K562 (cell line): ENCODE measurements around the gene RSPH1. TPM values are rescaled to one million over a fixed set of nuclear protein-coding genes. Genes with fewer than 3 reads are reported as not detected.

Experiments
- ATAC-seq: fragments of 200-7000 bp; cut with Tn5 transposase; 3 replicates; pipeline ENCODE4 v1.9.1; 2020; ENCODE audit warnings: moderate library complexity
- BruUV-seq: library from RNA; stranded (reverse); fragments of 400-500 nt; replicated peaks from 2 replicates; lab custom pipeline; 2021; lab: Mats Ljungman, UMichigan
- CTCF ChIA-PET: fragments of 300-600 bp; formaldehyde crosslinking; extraction: SDS; loops from one replicate; lab custom pipeline; 2021; ENCODE audit warnings: low intra/inter-chr PET ratio; lab: Yijun Ruan, JAX
- POLR2A ChIA-PET: fragments of 300-600, 350-650 bp; sonication (Branson Sonifier 250); formaldehyde crosslinking; extraction: SDS; loops from one replicate; lab custom pipeline; 2021; ENCODE audit warnings: antibody characterized with exemption, inconsistent platforms; lab: Yijun Ruan, JAX
- DNase-seq, 4 experiments: peaks; one replicate each; pipeline versions ENCODE4 v3.0.0 to v3.0.0-alpha.2; 2011 to 2018; ENCODE audit warnings: low spot score in 3 of 4, mixed read lengths in 3 of 4; ENCODE audit errors: extremely low read depth in 1 of 4
- FAIRE-seq: peaks from 2 replicates; lab custom pipeline; 2011; peaks lifted over from hg19 to GRCh38; lab: Jason Lieb, UNC
- H2AFZ ChIP-seq: 2 replicates; pipeline ENCODE4 v1.6.0; 2011; ENCODE audit warnings: low read depth, low read length, control low read depth, inconsistent platforms
- H3K27ac ChIP-seq: fragments of 200-600 bp; 3 replicates; pipeline ENCODE4 v1.8.0; 2011; ENCODE audit warnings: low read depth, mild to moderate bottlenecking, control low read depth, inconsistent platforms, low read length, moderate library complexity, mixed read lengths; ENCODE audit errors: extremely low read depth
- H3K27me3 ChIP-seq, 2 experiments: fragments of 300-600 bp in 1 of 2; 2 replicates in 1 of 2; 3 replicates in 1 of 2; pipeline versions ENCODE4 v1.6.0 to v1.8.0; 2011; ENCODE audit warnings: inconsistent platforms in 2 of 2, low read length in 2 of 2, mild to moderate bottlenecking in 1 of 2, mixed read lengths in 1 of 2, moderate library complexity in 1 of 2; ENCODE audit not compliant: control insufficient read depth in 2 of 2, insufficient read depth in 2 of 2
- H3K36me3 ChIP-seq: fragments of 300-600 bp; 3 replicates; pipeline ENCODE4 v1.8.0; 2011; ENCODE audit warnings: mild to moderate bottlenecking, low read length, inconsistent platforms; ENCODE audit not compliant: control insufficient read depth, insufficient read depth
- H3K4me1 ChIP-seq, 2 experiments: fragments of 200-600 bp in 1 of 2; replicated peaks in 1 of 2; 2 replicates in 1 of 2; 3 replicates in 1 of 2; pipeline versions ENCODE4 v1.5.1 to v1.8.0; 2011; ENCODE audit warnings: inconsistent platforms in 2 of 2, low read length in 2 of 2, mild to moderate bottlenecking in 1 of 2, mixed read lengths in 1 of 2, moderate library complexity in 1 of 2; ENCODE audit not compliant: control insufficient read depth in 2 of 2, insufficient read depth in 2 of 2
- H3K4me2 ChIP-seq: 2 replicates; pipeline ENCODE4 v1.6.1; 2011; ENCODE audit warnings: low read length, control low read depth, inconsistent platforms, mixed read lengths; ENCODE audit not compliant: insufficient read depth
- H3K4me3 ChIP-seq: fragments of 200-600 bp; sonication (generic), shearing (Covaris generic); 2 replicates; pipeline ENCODE4 v1.5.1; 2016; ENCODE audit warnings: control low read depth, inconsistent platforms
- H3K79me2 ChIP-seq: fragments of 200-600 bp; 3 replicates; pipeline ENCODE4 v1.8.0; 2011; ENCODE audit warnings: low read length, inconsistent platforms; ENCODE audit not compliant: control insufficient read depth, insufficient read depth
- H3K9ac ChIP-seq, 2 experiments: 2 replicates each; pipeline versions ENCODE4 v1.6.0 to v1.6.1; 2011; ENCODE audit warnings: low read depth in 2 of 2, low read length in 2 of 2, control low read depth in 1 of 2, inconsistent platforms in 1 of 2, mild to moderate bottlenecking in 1 of 2, mixed read lengths in 1 of 2; ENCODE audit not compliant: insufficient read depth in 1 of 2
- H3K9me1 ChIP-seq: one replicate; pipeline ENCODE4 v1.6.0; 2011; ENCODE audit warnings: inconsistent platforms, mild to moderate bottlenecking, low read length, moderate library complexity; ENCODE audit not compliant: control insufficient read depth, insufficient read depth
- H3K9me3 ChIP-seq: replicated peaks from 2 replicates; pipeline ENCODE4 v1.5.1; 2011; ENCODE audit warnings: low read depth, low read length, inconsistent platforms; ENCODE audit not compliant: control insufficient read depth, insufficient read depth
- H4K20me1 ChIP-seq: replicated peaks from 2 replicates; pipeline ENCODE4 v1.6.1; 2011; ENCODE audit warnings: low read length, inconsistent platforms, mixed read lengths; ENCODE audit not compliant: control insufficient read depth, insufficient read depth
- CEBPB ChIP-seq: fragments of 450-650 bp; IDR thresholded peaks from 2 replicates; pipeline ENCODE4 v1.6.1; 2016; ENCODE audit warnings: missing genetic modification characterization, missing compliant biosample characterization
- ERF ChIP-seq: fragments of 450-650 bp; formaldehyde crosslinking; IDR thresholded peaks from 2 replicates; pipeline ENCODE4 v1.4.0; 2020; ENCODE audit warnings: mild to moderate bottlenecking, mixed read lengths
- MCM2 ChIP-seq: fragments of 450-650 bp; IDR thresholded peaks from 2 replicates; pipeline ENCODE4 v1.6.1; 2017; ENCODE audit warnings: low read depth, mild to moderate bottlenecking
- SP2 ChIP-seq: IDR thresholded peaks from 2 replicates; pipeline ENCODE4 v1.6.1; 2011; ENCODE audit warnings: mild to moderate bottlenecking, low read depth, low read length, moderate library complexity; ENCODE audit not compliant: poor library complexity, severe bottlenecking; ENCODE audit errors: extremely low read depth
- TCF3 ChIP-seq: sonication (generic); formaldehyde crosslinking; IDR thresholded peaks from 2 replicates; pipeline ENCODE4 v1.4.0; 2020; ENCODE audit warnings: mild to moderate bottlenecking, missing genetic modification reagents
- ZBTB26 ChIP-seq: fragments of 450-650 bp; formaldehyde crosslinking; IDR thresholded peaks from 2 replicates; pipeline ENCODE4 v1.4.0; 2022; ENCODE audit warnings: missing genetic modification characterization
- ZNF212 ChIP-seq: fragments of 450-650 bp; formaldehyde crosslinking; IDR thresholded peaks from 2 replicates; pipeline ENCODE4 v1.4.0; 2020; ENCODE audit warnings: mild to moderate bottlenecking
- in situ Hi-C: fragments of 300-500 bp; cut with MboI; formaldehyde crosslinking; loops from 4 replicates; pipeline ENCODE4 v1.15.0; 2018; ENCODE audit warnings: inconsistent platforms, mixed read lengths
- intact Hi-C: fragments of 100-400 bp; cut with micrococcal nuclease; formaldehyde crosslinking; loops from 2 replicates; pipeline ENCODE4 v1.14.2; 2022
- polyA plus RNA-seq, 8 experiments: library from polyadenylated mRNA; depleted of rRNA in 4 of 8; stranded (reverse) in 5 of 8; unstranded in 3 of 8; fragments of >200 nt; fragmentation: Nextera tagmentation in 2 of 8; fragmentation: Illumina TruSeq in 1 of 8; extraction: Ambion mirVana in 2 of 8; extraction: Trizol in 1 of 8; gene quantifications; 2 replicates each; pipeline versions ENCODE4 v1.2.1 to v1.2.3, GENCODE V29; 2011 to 2014; ENCODE audit warnings: inconsistent platforms in 1 of 8, missing spikeins in 1 of 8
- total RNA-seq, 7 experiments: library from RNA; depleted of rRNA in 6 of 7; stranded (reverse); fragments of >200 nt in 6 of 7; fragmentation: Illumina TruSeq in 2 of 7; extraction: Trizol in 2 of 7; gene quantifications; 2 replicates each; pipeline versions ENCODE4 v1.2.1 to v1.2.3, GENCODE V29; 2011 to 2021; ENCODE audit warnings: low replicate concordance in 1 of 7

Gene RSPH1
- total and polyA plus RNA-seq, 9 of the 15 experiments (the other 6 are each of a cell fraction or from before 2014, with no cell fraction given) = 0.17 TPM; not detected in 8

GRCh38 chr21:42490720-42491119 lies 5.3 kb downstream of the RSPH1 start:
- CTCF ChIA-PET = no interaction called here
- Histone ChIP-seq H3K27me3 (peaks cover 36 to 52% of the 10 kb centered on the region in 2 experiments), H3K4me3 (no peak overlapping the region), H3K4me1 (peaks cover 1 to 13% of the 10 kb centered on the region in 2 experiments; a peak in 4 of 5 replicates), H3K27ac (no peak overlapping the region), H3K9me3 (no peaks in the 10 kb centered on the region), H3K36me3 (no peaks in the 10 kb centered on the region), H3K4me2 (no peak overlapping the region), H4K20me1 (no peaks in the 10 kb centered on the region), H3K79me2 (no peaks in the 10 kb centered on the region), H3K9ac (no peak overlapping the region), H3K9me1 (no peaks in the 10 kb centered on the region), H2AFZ (no peak overlapping the region)
- 0 out of 2 replicates have a peak, but pooled peaks have one; percentile 44 for TF ChIP-seq CEBPB (tag)
- TF ChIP-seq ERF (CRISPR knock-in tag) = no peak
- TF ChIP-seq TCF3 (CRISPR knock-in tag) = 0 out of 2 replicates have a peak, but pooled peaks have one; percentile 9
- no peak for TF ChIP-seq ZNF212
- TF ChIP-seq MCM2 = no peak
- no peak for TF ChIP-seq ZBTB26
- no peak for TF ChIP-seq SP2
- FAIRE-seq (no peak), ATAC-seq (no peak), DNase-seq (no peak)
- no TSS peak for BruUV-seq
- POLR2A ChIA-PET = no interaction called here
- intact Hi-C loops (no loop called here), in situ Hi-C loops (no loop called here)
